Right lobe of liver (tissue), 4 donors: ENCODE results near the gene MRFAP1L1.

Source experiments
- POLR2A ChIP-seq: fragments of 450-650 bp; IDR thresholded peaks from one replicate; pipeline ENCODE4 v1.6.1; 2017; ENCODE audit warnings: antibody characterized with exemption, mild to moderate bottlenecking
- TF ChIP-seq, protein P1 (sequence below), 4 donors: fragments of 200-600 bp in 3 of 4; fragments of 450-650 bp in 1 of 4; IDR thresholded peaks; one replicate each; pipeline versions ENCODE4 v1.5.1 to v1.8.0; 2016 to 2022; ENCODE audit warnings: antibody characterized with exemption in 4 of 4, mild to moderate bottlenecking in 2 of 4
- donor health status: DM: no; HTN: no; CAD: no.
- donor health status: DM: no; HTN: no; CAD: no.
- donor health status: DM: no; HTN: yes; CAD: no.

DNA sequence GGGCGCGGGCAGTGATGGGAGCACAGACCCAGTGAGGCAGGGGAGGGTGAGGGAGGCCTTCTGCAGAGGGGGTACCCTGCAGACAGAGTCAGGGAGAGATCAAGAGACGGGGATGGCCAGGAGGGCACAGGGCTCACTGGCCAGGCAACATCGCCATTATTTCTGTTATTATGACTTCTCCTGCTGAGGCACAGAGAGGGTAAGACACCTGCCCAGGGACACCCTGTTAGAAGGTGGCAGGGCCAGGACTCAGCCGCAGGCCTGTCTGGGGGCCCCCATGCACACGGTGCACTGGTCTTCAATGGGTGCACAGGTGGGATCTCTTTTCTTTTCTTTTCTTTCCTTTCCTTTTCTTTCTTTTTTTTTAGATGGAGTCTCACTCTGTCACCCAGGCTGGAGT is 22.1 kb upstream of the MRFAP1L1 start:
- TF ChIP-seq, protein P1, sequence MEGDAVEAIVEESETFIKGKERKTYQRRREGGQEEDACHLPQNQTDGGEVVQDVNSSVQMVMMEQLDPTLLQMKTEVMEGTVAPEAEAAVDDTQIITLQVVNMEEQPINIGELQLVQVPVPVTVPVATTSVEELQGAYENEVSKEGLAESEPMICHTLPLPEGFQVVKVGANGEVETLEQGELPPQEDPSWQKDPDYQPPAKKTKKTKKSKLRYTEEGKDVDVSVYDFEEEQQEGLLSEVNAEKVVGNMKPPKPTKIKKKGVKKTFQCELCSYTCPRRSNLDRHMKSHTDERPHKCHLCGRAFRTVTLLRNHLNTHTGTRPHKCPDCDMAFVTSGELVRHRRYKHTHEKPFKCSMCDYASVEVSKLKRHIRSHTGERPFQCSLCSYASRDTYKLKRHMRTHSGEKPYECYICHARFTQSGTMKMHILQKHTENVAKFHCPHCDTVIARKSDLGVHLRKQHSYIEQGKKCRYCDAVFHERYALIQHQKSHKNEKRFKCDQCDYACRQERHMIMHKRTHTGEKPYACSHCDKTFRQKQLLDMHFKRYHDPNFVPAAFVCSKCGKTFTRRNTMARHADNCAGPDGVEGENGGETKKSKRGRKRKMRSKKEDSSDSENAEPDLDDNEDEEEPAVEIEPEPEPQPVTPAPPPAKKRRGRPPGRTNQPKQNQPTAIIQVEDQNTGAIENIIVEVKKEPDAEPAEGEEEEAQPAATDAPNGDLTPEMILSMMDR (IDR thresholded peaks at IDR 0.05), result no peak
- no peak for TF ChIP-seq POLR2A
